Stimulated activated CD4-positive, alpha-beta T cell treated with anti-CD3 and anti-CD28 coated beads, Interleukin-4, amount 100 ng/mL, for 4 hours (primary cell): ENCODE data around the gene EGFLAM.

Experiments used
- DNase-seq, 2 experiments: peaks; one replicate each; pipeline ENCODE4 v3.0.0-alpha.2; 2020

The EGFLAM gene

DNA sequence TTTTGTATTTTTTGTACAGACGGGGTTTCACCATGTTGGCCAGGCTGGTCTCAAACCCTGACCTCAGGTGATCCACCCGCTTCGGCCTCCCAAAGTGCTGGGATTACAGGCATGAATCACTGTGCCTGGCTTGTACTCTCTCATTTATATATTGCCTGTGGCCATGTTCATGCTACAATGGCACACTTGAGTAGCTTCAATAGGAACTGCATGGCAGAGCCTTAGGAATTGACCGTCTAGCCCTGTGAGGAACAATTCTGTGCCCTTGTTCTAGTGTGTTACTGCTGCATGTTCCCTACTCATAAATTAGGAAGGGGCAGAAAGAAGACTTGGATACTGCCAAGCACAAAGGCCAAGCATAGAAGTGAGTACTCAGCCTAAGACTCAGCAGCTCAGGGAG lies 193.8 kb downstream of the EGFLAM start:
- no peak for DNase-seq

DNA sequence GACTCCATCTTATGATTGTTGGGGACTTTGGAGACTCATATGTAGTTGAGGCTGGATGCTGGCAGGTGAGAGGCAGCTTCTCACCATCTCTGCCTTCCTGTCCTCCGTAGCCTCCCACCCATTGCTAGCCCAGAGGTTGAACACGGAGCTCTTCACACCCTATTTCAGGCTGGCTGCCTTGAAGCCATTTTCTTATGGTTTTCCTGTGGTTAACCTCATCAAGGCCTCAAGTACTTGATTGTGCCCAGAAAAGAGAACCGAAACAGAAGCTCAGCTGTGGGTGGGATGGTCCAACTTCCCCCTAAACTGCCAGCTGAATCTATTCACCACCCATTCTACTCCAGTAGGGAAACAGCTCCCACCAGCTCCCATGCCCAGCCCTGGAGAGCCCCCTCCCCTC lies 195.1 kb downstream of the EGFLAM start:
- DNase-seq = peak; percentile 1 to 22

- DNase-seq = no peak
These were observed 195.6 kb downstream of the EGFLAM start for GRCh38 chr5:38453921-38454320.

DNA sequence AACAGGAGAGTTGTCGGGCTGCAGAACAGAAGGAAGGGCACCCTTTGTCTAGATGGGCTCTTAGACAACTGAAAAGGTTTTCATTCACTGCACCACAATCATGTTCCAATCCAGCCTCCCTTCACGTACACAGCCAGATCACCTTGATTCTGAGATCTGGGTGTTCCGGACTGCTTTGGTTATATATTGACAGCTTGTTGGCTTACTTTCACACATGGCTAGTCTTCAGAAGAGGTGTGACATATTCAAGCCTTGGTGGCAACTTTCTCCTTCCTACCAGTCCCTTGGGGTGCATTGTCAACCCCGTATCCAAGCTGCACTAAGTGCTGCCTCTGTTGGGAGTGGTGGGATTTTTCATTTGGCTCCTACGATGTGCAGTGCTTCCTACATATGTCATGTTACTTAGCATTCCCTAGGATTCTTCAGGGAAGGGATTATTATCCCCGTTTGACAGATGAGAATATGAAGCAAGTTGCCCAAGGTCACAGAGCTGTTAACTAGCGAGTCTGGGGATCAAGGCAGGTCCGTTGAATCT lies 197.5 kb downstream of the EGFLAM start:
- no peak for DNase-seq

DNA sequence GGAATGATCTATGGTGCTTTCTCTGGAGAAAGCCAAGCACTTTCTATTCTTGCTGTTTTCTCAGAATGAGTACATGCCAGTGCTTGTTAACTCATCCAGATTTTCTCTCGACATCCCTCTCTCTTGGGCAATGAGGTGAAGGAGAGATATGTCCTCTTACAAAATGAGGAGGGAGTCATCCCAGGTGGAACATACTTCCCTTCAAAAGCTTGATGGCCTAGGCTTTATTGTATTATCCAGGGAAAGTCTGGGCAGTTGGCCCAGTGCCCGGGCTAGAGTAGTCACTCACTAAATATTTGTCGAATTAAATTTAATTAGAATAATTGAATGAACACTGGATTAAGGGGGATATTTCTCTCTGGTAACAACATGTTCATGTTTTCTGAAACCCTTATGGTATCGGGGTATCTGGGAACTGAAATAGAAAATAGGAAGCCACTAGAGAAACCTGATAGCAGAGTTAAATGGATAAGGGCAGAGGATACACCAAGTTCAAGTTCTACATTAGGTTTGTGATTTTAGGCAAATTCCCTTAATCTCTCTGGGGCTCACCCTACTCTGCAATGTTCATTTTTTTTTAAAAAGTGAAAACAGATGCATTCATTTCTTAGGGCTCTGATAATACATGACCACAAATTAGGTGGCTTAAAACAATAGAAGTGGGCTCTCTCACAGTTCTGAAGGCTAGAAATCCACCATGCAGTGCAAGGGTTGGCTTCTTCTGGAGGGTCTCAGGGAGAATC lies 198.5 kb downstream of the EGFLAM start:
- no peak for DNase-seq

- no peak for DNase-seq
These were observed 199.8 kb downstream of the EGFLAM start for GRCh38 chr5:38458174-38458573.

- DNase-seq = no peak
These were observed 204.7 kb downstream of the EGFLAM start for GRCh38 chr5:38462976-38463633.

- DNase-seq = no peak
These were observed 205.5 kb downstream of the EGFLAM start for GRCh38 chr5:38463634-38464521.

- no peak for DNase-seq
These were observed 206.7 kb downstream of the EGFLAM start for GRCh38 chr5:38465061-38465460.

GRCh38 chr5:38465702-38466423 lies 207.5 kb downstream of the EGFLAM start:
- no peak for DNase-seq

GRCh38 chr5:38466424-38467189 lies 208.2 kb downstream of the EGFLAM start:
- no peak for DNase-seq

DNA sequence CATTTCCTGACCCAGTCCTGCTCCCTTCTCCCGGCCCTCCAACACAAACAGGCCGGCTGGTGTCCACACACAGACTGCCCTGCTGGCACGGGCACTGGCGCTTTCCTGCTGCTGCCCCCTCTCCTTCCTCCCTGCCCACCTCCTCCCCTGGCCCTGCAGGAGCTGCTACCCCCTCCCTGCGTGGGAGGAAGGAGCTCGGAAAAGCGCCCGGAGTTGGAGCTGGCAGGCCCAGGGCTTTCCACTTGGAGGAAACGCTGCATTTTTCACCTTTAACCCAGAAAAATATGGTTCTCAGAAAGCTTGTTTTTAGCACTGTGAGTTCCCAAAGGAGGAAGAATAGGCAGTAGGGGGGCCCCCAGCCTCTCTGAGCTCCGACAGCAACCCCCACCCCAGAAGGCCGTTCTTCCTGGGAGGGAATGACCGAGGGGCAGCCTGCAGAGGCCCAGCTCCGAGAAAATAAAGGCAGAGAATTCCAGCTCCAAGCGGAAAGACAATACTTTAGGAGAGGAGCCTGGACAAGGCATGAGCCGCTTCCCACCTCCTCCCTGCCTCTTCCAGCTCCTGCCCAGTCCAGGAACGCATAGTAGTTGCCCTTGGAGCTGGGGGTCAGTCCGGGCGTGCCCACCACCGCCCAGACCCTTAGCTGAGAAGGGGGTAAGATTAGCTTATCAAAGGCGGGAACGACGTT lies 209.1 kb downstream of the EGFLAM start:
- no peak for DNase-seq

DNA sequence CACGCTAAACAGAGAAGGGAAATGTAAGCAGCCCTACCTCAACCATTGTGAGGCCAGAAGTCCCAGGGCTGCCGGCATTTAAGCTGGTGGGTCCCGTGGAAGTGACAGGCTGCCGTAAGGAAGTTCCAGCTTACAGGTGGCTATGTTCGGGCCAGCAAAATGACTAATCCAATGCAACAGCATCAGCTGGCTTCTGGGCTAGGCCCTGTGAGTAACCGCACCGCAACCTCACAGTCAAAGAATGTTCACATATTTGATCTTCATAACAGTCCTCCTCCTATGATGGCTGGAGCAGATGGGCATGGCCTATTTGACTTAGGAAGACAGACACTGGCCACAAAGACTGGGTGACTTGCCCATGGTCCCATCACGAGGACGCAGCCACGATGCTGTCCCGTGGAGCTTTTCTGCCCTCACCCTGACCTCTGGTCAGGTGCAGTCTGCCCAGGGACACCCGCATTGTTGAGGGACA lies 209.9 kb downstream of the EGFLAM start:
- no peak for DNase-seq

DNA sequence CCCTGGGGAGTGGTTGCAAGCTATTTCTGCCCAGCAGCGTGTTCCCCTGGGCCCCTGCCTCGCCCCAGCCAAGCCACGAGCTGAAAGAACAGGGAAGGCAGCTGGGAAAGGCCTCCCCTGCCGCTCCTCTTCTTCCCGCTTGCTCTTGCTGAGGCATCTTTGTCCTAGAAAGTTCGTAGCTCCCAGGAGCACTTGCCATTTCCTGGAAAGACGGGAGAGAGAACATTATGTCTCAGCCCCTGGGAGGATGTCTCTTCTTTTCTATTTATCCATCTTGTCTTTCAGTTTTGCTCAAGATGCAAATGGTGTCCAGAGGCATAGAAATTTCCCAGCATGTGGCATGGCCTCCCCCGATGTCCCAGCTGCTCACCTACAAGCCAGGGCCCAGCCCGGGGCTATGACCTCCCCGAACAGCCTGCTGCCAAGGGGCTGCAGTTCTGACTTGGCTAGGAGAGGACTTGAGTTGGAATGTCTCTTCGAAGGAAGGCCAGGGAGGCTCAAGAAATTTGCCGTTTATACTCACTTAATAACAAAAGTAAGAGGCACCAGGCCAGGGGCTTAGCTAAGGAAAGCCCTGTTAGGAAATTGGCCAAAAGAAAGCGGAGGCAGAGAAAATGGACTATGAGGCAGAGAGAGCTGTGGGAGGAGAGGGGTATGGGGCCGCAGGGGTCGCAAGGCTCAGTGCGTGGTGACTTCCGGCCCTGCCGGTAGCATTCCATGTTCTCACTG lies 210.8 kb downstream of the EGFLAM start:
- no peak for DNase-seq

GRCh38 chr5:38469707-38470267 lies 211.4 kb downstream of the EGFLAM start:
- DNase-seq = no peak

DNA sequence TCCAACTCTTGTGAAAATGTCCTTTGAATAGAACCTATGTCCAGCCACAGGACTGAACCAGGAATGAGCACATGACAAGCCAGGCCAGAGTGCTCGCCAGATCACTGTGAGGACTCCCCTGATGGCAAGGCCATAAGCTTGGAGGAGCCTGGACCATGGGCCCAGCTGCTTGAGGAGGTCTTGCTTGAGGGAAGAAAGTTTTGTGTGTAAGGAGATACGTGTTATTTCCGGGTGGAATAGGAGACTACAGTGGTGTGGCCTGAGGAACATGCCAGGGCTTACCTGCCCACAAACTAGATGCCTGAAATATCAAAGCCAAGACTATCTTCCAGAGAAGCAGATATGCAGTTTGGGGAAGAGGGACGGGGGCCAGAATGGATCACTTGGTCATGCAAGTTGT lies 213.3 kb downstream of the EGFLAM start:
- no peak for DNase-seq

DNA sequence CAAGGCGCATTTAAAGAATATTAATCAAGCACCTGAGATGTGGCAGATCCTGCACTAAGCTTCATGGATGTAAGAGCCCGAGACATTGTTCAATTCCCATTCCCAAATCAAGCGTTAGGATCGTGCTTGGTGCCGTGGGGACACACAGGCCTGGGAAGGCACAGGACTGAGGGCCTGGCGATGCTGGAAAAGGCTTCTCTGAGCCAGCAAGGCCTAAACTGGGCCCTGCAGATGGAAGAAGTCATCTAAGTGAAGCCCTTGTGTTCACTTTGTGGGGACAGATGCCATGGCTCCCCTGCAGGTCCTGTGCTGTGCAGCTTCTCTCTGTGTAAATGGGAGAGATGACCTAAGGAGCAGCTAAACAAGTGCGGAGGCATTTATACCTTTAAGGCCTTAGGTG lies 214.2 kb downstream of the EGFLAM start:
- no peak for DNase-seq

DNA sequence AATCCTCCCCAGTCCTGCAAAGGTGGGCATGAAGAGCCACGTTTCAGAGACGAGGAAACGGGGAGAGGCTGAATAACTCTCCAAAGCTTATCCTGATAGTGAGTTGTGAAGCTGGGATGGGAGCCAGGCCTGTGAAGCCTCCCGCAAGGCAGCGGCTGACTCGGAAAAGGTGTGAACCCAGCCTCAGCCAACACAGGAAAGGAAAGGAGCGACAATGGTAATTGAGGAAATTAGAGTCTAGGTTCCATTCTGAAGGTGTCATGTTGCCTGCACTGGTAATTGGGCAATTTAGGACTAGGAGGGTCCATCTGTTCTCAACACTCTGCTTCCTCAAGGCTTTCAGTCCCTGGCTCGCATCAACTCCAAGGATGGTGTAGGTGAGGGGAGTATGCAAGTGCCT lies 214.6 kb downstream of the EGFLAM start:
- DNase-seq = no peak

- DNase-seq = no peak
These were observed 219.8 kb downstream of the EGFLAM start for GRCh38 chr5:38478166-38478565.

DNA sequence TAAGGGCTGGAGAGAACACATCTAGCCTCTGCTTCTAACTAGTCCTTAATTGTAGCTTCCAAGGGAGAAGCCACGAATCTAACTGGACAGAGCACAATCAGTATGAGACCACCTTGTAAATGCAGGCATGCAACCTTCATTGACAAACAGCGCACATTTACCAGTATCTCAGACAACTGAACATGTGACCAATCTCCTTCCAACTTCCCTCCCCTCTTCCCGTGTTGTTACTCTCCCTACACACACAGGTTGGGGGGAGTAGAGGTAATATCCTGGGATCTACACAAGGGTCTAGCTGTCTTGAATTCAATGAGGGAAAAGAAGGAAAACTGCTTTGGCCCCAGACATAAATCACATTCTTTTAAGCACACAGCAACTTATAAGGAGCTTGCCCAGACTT lies 220.5 kb downstream of the EGFLAM start:
- DNase-seq = no peak
